Measurements from ENCODE around the gene FAIM.
A peak's percentile ranks its signal among the peaks of the same experiment; 100 is the strongest.
"Not testable (repeated sequence)": the region's sequence is repeated elsewhere in the genome, so short reads cannot be mapped to it uniquely, and the experiment has no call there.

FAIM gene

DNA sequence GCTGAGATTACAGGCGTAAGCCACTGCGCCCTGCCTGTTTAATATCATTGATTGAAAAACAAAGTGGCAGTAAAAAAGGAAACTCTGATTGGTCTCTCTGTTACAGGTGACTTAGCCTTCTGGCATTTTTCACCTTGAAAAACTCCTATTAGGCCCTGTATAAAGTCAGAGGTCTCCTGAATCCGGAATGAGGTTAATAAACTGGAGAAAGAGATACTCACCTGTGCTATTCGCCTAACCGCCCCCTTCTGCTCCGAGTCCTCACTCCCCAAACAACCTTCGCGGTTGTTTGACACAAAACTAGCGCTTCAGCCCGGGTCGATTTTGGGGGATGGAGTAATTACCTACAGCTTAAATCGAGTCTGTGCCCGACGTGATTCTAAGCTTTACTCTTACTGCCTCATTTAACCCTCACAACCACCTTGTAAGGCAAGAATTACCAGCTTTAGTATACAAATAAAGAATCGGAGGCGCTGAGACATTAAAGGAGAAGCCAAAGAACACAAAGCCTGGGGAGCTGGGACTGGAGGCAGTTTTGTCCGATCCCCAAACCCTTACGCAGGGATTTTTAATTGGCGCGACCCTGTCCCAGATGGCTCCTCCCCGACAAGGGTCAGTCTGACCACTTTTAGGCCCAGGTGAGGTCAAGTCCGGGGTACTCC, 15.0 kb upstream of the FAIM start:
- CTCF ChIA-PET: interaction anchor here (1.0 to 15.2 kb wide), 29 partner anchors 9 to 530 kb away, joined by 3 to 503 read pairs (median 6); partner anchors contain the start of gene FAIM
- POLR2A ChIA-PET: interaction anchor here (0.7 to 1.1 kb wide), 2 partner anchors 14 to 322 kb away, joined by 3 read pairs; no protein-coding TSS in a partner anchor
- TF ChIP-seq, protein P1, sequence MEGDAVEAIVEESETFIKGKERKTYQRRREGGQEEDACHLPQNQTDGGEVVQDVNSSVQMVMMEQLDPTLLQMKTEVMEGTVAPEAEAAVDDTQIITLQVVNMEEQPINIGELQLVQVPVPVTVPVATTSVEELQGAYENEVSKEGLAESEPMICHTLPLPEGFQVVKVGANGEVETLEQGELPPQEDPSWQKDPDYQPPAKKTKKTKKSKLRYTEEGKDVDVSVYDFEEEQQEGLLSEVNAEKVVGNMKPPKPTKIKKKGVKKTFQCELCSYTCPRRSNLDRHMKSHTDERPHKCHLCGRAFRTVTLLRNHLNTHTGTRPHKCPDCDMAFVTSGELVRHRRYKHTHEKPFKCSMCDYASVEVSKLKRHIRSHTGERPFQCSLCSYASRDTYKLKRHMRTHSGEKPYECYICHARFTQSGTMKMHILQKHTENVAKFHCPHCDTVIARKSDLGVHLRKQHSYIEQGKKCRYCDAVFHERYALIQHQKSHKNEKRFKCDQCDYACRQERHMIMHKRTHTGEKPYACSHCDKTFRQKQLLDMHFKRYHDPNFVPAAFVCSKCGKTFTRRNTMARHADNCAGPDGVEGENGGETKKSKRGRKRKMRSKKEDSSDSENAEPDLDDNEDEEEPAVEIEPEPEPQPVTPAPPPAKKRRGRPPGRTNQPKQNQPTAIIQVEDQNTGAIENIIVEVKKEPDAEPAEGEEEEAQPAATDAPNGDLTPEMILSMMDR (IDR thresholded peaks at IDR 0.05; ENCODE audit: control extremely low read depth, extremely low read depth, low read depth, missing control alignments): no peak
- DNase-seq (ENCODE audit: extremely low spot score): no peak

DNA sequence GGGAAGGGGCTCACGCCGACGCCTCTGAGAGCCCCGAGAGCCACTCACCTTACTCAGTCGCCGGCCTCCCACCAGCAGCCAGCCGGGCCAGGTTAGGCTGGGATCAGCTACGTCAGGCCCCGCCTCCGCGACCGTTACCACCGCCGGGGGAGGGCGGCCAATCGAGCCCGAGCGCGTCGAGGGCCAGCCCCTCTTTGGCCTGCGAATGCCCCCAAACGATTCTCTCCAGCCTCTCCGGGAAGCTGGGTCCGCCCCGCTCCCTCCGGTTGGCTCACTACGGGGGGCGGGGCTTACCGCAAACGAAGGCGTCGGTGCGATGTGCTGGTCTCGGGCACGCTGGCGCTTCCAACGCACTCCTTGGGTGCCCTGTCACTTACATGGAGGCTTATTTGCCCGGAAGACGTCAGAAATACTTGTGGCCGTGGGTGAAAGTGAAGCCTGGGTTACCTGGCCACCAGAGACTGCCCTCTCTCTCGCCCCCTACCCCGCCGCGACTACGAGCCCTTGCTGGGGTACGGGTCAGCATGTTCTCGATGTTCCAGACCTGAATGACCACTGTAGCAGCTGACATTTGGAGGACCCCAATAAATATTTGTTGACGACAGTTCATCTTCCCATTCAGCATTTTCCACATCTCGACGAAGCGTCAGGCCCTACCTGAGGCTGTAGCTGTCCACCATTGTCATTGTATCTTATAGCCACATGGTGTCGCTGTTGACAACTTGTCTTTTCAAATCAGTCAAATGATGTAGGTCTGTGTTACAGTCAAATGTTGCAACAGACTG, 14.2 kb upstream of the FAIM start, which contains the start of gene CEP70:
TSS of gene CEP70 (minus strand) at position 111 of the 785 bp plus-strand sequence. CDS start 21,333 bp downstream, outside the sequence.
- TF ChIP-seq, protein P1 (IDR thresholded peaks at IDR 0.05; ENCODE audit: control extremely low read depth, extremely low read depth, low read depth, missing control alignments): peak; percentile 73
- ChIA-PET POLR2A (interaction anchor here (1.1 kb wide), 1 partner anchor 322 kb away, joined by 3 read pairs; no protein-coding TSS in a partner anchor), CTCF (interaction anchor here (0.8 to 15.2 kb wide), 44 partner anchors 9 to 575 kb away, joined by 3 to 503 read pairs (median 5); partner anchors contain the start of gene FAIM)
- DNase-seq (ENCODE audit: extremely low spot score): peak; percentile 82

DNA sequence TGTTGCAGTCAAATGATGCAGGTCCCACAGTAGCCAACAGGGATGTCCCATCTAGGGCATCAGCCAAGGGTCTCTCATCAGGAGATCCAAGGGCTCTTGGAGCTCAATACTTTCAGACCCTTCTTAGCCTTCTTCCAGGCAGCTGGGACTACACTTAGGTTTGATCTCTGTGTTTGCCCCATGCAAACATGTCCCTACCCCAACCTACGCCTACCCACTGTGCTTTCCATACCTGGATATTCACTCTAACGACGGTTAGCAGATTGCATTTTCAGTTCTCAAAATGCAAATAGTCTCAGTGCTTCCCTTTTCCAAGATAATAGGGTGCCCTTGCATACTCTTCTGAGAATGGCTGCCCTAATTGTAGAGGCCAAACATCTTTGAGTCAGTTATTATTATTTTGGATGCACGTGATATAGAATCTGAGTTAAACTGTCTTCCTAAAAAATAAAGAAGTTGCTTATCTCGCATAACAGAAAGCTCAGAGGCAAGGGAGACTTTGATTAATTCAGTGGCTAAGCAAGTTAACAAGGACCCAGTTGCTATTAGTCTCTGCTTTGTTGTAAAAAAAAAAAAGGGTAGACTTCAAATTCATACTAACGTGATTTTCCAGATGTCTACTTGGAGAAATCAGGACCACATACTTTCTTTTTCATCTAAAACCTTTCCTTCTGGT, 13.5 kb upstream of the FAIM start:
- ChIA-PET CTCF (interaction anchor here (0.6 to 15.2 kb wide), 41 partner anchors 8 to 575 kb away, joined by 3 to 503 read pairs (median 5); partner anchors contain the start of gene FAIM), POLR2A (interaction anchor here (0.6 kb wide), 1 partner anchor 320 kb away, joined by 4 read pairs; no protein-coding TSS in a partner anchor)
- TF ChIP-seq, protein P1 (IDR thresholded peaks at IDR 0.05; ENCODE audit: control extremely low read depth, extremely low read depth, low read depth, missing control alignments): no peak
- DNase-seq (ENCODE audit: extremely low spot score): no peak

DNA sequence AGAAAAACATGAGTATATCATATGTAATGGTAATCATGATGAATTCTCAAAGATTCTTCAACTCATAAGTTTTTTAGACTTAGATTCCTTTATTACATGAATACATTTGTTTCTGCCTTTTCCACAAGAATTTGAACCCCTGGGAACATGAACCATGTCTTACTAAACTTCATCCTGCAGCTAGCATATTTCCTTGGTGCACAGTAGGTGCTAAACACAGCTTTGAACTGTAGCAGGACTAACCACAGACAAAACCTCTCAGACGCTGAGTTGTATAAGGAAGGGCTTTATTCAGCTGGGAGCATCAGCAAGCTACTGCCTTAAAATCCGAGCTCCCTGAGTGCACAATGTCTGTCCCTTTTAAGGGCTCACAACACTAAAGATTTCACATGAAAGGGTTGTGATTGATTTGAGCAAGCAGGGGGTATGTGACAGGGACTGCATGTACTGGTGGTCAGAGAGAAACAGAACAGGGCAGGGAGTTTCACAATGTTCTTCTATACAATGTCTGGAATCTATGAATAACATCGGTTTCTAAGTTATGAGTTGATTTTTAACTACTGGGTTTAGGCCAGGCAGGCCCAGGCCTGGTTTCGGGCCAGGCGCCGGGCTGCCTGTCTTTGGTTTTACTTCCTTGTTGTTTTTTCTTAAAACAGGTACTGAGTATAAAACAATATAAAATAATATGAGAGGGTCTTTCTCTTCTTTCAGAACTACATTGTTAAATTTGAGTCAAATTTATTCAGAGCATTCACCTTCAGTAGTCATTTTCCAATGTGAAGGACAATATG, 11.2 kb upstream of the FAIM start:
- CTCF ChIA-PET: interaction anchor here (0.8 to 15.2 kb wide), 5 partner anchors 10 to 339 kb away, joined by 3 to 503 read pairs (median 3); no protein-coding TSS in a partner anchor
- POLR2A ChIA-PET; DNase-seq (ENCODE audit: extremely low spot score): not testable (repeated sequence)

DNA sequence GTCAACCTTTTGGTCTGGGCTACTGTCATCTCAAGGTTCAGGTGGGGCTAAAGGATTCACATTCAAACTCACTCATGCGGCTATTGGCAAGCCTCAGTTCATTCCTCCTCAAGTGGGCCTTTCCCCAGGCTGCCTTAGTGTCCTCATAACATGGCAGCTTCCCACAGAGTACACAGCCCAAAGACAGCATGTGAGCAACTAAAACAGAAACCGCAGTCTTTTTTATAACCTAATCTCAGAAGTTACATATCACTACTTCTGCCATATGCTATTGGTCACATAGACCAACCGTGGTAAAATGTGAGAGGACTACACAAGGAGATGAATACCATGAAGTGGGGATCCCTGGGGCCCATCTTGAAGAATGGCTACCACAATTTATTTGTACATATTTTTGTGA, 10.0 kb upstream of the FAIM start:
- DNase-seq (ENCODE audit: extremely low spot score): no peak
- ChIA-PET CTCF (interaction anchor here (1.7 to 15.2 kb wide), 2 partner anchors 319 to 337 kb away, joined by 4 to 503 read pairs; no protein-coding TSS in a partner anchor), POLR2A (no interaction called here)
- TF ChIP-seq, protein P1 (IDR thresholded peaks at IDR 0.05; ENCODE audit: control extremely low read depth, extremely low read depth, low read depth, missing control alignments): no peak

DNA sequence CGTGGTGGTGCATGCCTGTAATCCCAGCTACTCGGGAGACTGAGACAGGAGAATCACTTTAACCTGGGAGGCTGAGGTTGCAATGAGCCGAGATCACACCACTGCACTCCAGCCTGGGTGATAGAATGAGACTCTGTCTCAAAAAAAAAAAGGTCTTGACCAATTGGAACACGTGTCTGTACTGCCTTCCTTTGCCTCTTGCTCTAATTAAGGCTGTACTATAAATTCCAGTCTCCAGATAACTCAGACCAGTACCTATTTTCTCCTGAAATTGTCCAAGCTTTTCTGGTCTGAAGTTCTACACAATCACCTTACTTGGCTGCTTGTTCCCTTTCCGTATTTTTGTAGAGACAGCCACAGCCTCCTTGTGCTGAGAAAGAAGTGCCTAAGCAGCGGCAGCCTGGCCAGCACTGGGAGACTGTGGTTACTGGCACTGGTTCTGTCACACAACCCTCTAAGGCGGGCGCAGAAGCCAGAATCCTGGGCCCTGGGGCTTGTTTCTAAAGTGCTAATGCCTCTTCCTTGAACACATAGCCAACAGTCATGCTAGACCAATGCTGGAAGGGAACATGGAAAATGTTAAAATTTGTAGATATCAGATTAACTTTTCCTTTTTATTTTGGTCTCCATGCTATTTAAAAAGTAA, 8.3 kb upstream of the FAIM start:
- DNase-seq (ENCODE audit: extremely low spot score): no peak
- ChIA-PET POLR2A (no interaction called here), CTCF (interaction anchor here (15.2 kb wide), 1 partner anchor 317 kb away, joined by 503 read pairs; no protein-coding TSS in a partner anchor)
- TF ChIP-seq, protein P1 (IDR thresholded peaks at IDR 0.05; ENCODE audit: control extremely low read depth, extremely low read depth, low read depth, missing control alignments): no peak

DNA sequence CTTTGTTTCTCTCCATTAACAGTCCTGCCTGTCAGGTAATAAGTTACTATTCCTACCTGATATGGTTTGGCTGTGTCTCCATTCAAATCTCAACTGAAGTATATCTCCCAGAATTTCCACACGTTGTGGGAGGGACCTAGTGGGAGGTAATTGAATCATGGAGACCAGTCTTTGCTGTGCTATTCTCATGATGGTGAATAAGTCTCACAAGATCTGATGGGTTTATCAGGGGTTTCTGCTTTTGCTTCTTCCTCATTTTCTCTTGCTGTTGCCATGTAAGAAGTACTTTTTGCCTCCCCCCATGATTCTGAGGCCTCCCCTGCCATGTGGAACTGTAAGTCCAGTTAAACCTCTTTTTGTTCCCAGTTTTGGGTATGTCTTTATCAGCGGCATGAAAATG, 6.9 kb upstream of the FAIM start:
- CTCF ChIA-PET; POLR2A ChIA-PET; DNase-seq (ENCODE audit: extremely low spot score): not testable (repeated sequence)

DNA sequence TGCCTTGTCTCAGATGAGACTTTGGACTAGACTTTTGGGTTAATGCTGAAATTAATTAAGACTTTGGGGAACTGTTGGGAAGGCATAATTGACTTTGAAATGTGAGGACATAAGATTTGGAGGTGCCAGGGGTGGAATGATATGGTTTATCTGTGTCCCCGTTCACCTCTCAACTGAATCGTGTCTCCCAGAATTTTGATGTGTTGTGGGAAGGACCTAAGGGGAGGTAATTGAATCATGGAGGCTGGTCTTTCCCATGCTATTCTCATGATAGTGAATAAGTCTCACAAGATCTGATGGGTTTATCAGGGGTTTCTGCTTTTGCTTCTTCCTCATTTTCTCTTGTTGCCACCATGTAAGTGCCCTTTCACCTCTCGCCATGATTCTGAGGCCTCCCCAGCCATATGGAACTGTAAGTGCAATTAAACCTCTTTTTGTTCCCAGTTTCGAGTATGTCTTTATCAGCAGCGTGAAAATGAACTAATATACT, 4.4 kb upstream of the FAIM start:
- POLR2A ChIA-PET; DNase-seq (ENCODE audit: extremely low spot score); CTCF ChIA-PET: not testable (repeated sequence)

Measured in GM10248 (cell line).